IMR-90 (cell line): Measurements from ENCODE around the gene ADGRF4. TPM values are rescaled to one million over a fixed set of nuclear protein-coding genes. Genes with fewer than 3 reads are reported as not detected.

Experiments
- ATAC-seq: fragments of 200-7000 bp; cut with Tn5 transposase; 2 replicates; pipeline ENCODE4 v1.9.1; 2020; ENCODE audit warnings: low read depth, mild to moderate bottlenecking, moderate library complexity
- BruUV-seq: library from RNA; stranded (reverse); fragments of 400-500 nt; replicated peaks from 2 replicates; lab custom pipeline; 2021; lab: Mats Ljungman, UMichigan
- CTCF ChIA-PET: fragments of 300-600 bp; formaldehyde crosslinking; extraction: SDS; loops from one replicate; lab custom pipeline; 2021; ENCODE audit warnings: antibody characterized with exemption; lab: Yijun Ruan, JAX
- POLR2A ChIA-PET: fragments of 300-600 bp; sonication (Branson Sonifier 250); formaldehyde crosslinking; loops from one replicate; lab custom pipeline; 2022; ENCODE audit warnings: antibody characterized with exemption; ENCODE audit not compliant: unreplicated experiment; lab: Charles Lee
- DNase-seq: peaks from one replicate; pipeline ENCODE4 v3.0.0; 2013
- H2AFZ ChIP-seq: replicated peaks from 2 replicates; pipeline ENCODE3; 2013; ENCODE audit warnings: low read length, mild to moderate bottlenecking; ENCODE audit not compliant: poor library complexity
- H2AK5ac ChIP-seq: 2 replicates; pipeline ENCODE4 v1.6.1; 2013; ENCODE audit warnings: low read depth, low read length, inconsistent platforms
- H2AK9ac ChIP-seq: replicated peaks from 2 replicates; pipeline ENCODE3; 2013; ENCODE audit warnings: mild to moderate bottlenecking, low read depth, low read length, moderate library complexity; ENCODE audit not compliant: poor library complexity
- H2BK120ac ChIP-seq: 2 replicates; pipeline ENCODE4 v1.6.1; 2013; ENCODE audit warnings: low read depth, low read length, inconsistent platforms
- H2BK15ac ChIP-seq: 3 replicates; pipeline ENCODE4 v1.6.1; 2013; ENCODE audit warnings: low read depth, low read length, inconsistent platforms
- H2BK20ac ChIP-seq: 2 replicates; pipeline ENCODE4 v1.6.1; 2013; ENCODE audit warnings: low read depth, mild to moderate bottlenecking, inconsistent platforms, low read length, moderate library complexity
- H2BK5ac ChIP-seq: 2 replicates; pipeline ENCODE4 v1.6.1; 2013; ENCODE audit warnings: mild to moderate bottlenecking, low read depth, low read length, inconsistent platforms; ENCODE audit not compliant: poor library complexity, severe bottlenecking
- H3K14ac ChIP-seq: replicated peaks from 2 replicates; pipeline ENCODE4 v1.6.1; 2013; ENCODE audit warnings: low read depth, low read length, inconsistent platforms
- H3K18ac ChIP-seq: 2 replicates; pipeline ENCODE4 v1.6.1; 2013; ENCODE audit warnings: low read depth, low read length, control low read depth
- H3K23ac ChIP-seq: 2 replicates; pipeline ENCODE4 v1.6.1; 2013; ENCODE audit warnings: low read depth, low read length, inconsistent platforms
- H3K27ac ChIP-seq: 2 replicates; pipeline ENCODE4 v1.5.1; 2013; ENCODE audit warnings: mild to moderate bottlenecking, control low read depth, low read length; ENCODE audit not compliant: insufficient read depth
- H3K27me3 ChIP-seq: 2 replicates; pipeline ENCODE4 v1.6.1; 2013; ENCODE audit warnings: low read length; ENCODE audit not compliant: control insufficient read depth, insufficient read depth
- H3K36me3 ChIP-seq: 2 replicates; pipeline ENCODE4 v1.6.1; 2013; ENCODE audit warnings: low read length, mixed read lengths; ENCODE audit not compliant: control insufficient read depth, insufficient read depth
- H3K4ac ChIP-seq: 2 replicates; pipeline ENCODE4 v1.6.1; 2013; ENCODE audit warnings: low read depth, low read length, inconsistent platforms
- H3K4me1 ChIP-seq: 2 replicates; pipeline ENCODE4 v1.6.1; 2013; ENCODE audit warnings: low read length, mixed read lengths; ENCODE audit not compliant: control insufficient read depth, insufficient read depth
- H3K4me2 ChIP-seq: 2 replicates; pipeline ENCODE4 v1.6.1; 2013; ENCODE audit warnings: low read depth, mild to moderate bottlenecking, control low read depth, low read length, moderate library complexity
- H3K4me3 ChIP-seq: 2 replicates; pipeline ENCODE4 v1.5.1; 2013; ENCODE audit warnings: low read depth, mild to moderate bottlenecking, control low read depth, low read length, moderate library complexity; ENCODE audit not compliant: insufficient read depth
- H3K56ac ChIP-seq: 2 replicates; pipeline ENCODE4 v1.6.1; 2013; ENCODE audit warnings: low read length, inconsistent platforms; ENCODE audit not compliant: insufficient read depth; ENCODE audit errors: extremely low read depth
- H3K79me1 ChIP-seq, 2 experiments: 2 replicates each; pipeline ENCODE4 v1.6.1; 2013; ENCODE audit warnings: low read length in 2 of 2, inconsistent platforms in 1 of 2, low read depth in 1 of 2
- H3K9ac ChIP-seq: 2 replicates; pipeline ENCODE4 v1.6.1; 2013; ENCODE audit warnings: low read depth, low read length, control low read depth
- H3K9me1 ChIP-seq: 2 replicates; pipeline ENCODE4 v1.6.1; 2013; ENCODE audit warnings: low read length, inconsistent platforms; ENCODE audit not compliant: insufficient read depth
- H3K9me3 ChIP-seq: 2 replicates; pipeline ENCODE4 v1.6.1; 2013; ENCODE audit warnings: low read length; ENCODE audit not compliant: control insufficient read depth, insufficient read depth
- H4K20me1 ChIP-seq: 2 replicates; pipeline ENCODE4 v1.6.1; 2013; ENCODE audit warnings: low read length, inconsistent platforms; ENCODE audit not compliant: insufficient read depth
- H4K5ac ChIP-seq: 2 replicates; pipeline ENCODE4 v1.6.1; 2013; ENCODE audit warnings: mild to moderate bottlenecking, low read depth, low read length, control low read depth
- H4K8ac ChIP-seq, 2 experiments: 2 replicates each; pipeline ENCODE4 v1.6.1; 2013; ENCODE audit warnings: low read depth in 2 of 2, low read length in 2 of 2, control low read depth in 1 of 2, inconsistent platforms in 1 of 2
- H4K91ac ChIP-seq: 2 replicates; pipeline ENCODE4 v1.6.1; 2013; ENCODE audit warnings: low read depth, low read length, inconsistent platforms; ENCODE audit not compliant: insufficient read depth
- BHLHE40 ChIP-seq: fragments of 150-350 bp; IDR thresholded peaks from 2 replicates; pipeline ENCODE4 v1.6.1; 2016; ENCODE audit warnings: mild to moderate bottlenecking, low read depth, low read length
- CEBPB ChIP-seq: IDR thresholded peaks from 2 replicates; pipeline ENCODE4 v1.6.1; 2012; ENCODE audit warnings: low read depth, low read length, improper control_type of control experiment
- FOS ChIP-seq: fragments of 150-350 bp; IDR thresholded peaks from 2 replicates; pipeline ENCODE4 v1.6.1; 2016; ENCODE audit warnings: low read depth, low read length
- MAZ ChIP-seq: IDR thresholded peaks from 2 replicates; pipeline ENCODE4 v1.6.1; 2012; ENCODE audit warnings: low read depth, mild to moderate bottlenecking, low read length, improper control_type of control experiment, moderate library complexity, borderline replicate concordance
- NFE2L2 ChIP-seq: fragments of 150-350 bp; IDR thresholded peaks from 2 replicates; pipeline ENCODE4 v1.6.1; 2016; ENCODE audit warnings: low read depth, mild to moderate bottlenecking, low read length
- RAD21 ChIP-seq: IDR thresholded peaks from 2 replicates; pipeline ENCODE4 v1.6.1; 2012; ENCODE audit warnings: low read length, improper control_type of control experiment
- RCOR1 ChIP-seq: IDR thresholded peaks from 2 replicates; pipeline ENCODE4 v1.6.1; 2012; ENCODE audit warnings: mild to moderate bottlenecking, low read length, improper control_type of control experiment; ENCODE audit not compliant: insufficient replicate concordance
- WGBS, 2 experiments: methylation state at CpG; one replicate each; pipeline versions ENCODE4 v1.1.5 to v1.1.7; 2013; ENCODE audit warnings: missing lambda C conversion rate in 2 of 2; ENCODE audit not compliant: insufficient read length in 1 of 2; ENCODE audit errors: extremely low coverage in 2 of 2; 5-methylcytosine and 5-hydroxymethylcytosine counted together
- dilution Hi-C: fragments of 300-500 bp; cut with HindIII; formaldehyde crosslinking; loops from one replicate; pipeline ENCODE4 v1.14.3; 2018; ENCODE audit warnings: low sequenced_read_pairs; ENCODE audit not compliant: unreplicated experiment
- in situ Hi-C: fragments of 300-500 bp; cut with MboI; formaldehyde crosslinking; loops from 3 replicates; pipeline ENCODE4 v1.14.3; 2019; ENCODE audit warnings: low sequenced_read_pairs, inconsistent platforms, mixed read lengths
- intact Hi-C: fragments of 100-400 bp; cut with micrococcal nuclease; formaldehyde crosslinking; loops from 2 replicates; pipeline ENCODE4 v1.10.0; 2022
- polyA plus RNA-seq, 3 experiments: library from polyadenylated mRNA; depleted of rRNA; stranded (reverse); fragments of >200 nt; gene quantifications; 2 replicates each; pipeline ENCODE4 v1.2.3, GENCODE V29; 2012; ENCODE audit warnings: low replicate concordance in 1 of 3
- total RNA-seq: library from RNA; depleted of rRNA; stranded (reverse); fragments of >200 nt; gene quantifications from 2 replicates; pipeline ENCODE4 v1.2.3, GENCODE V29; 2012
- TF ChIP-seq, protein P1 (sequence below): fragments of 150-350 bp; IDR thresholded peaks from 2 replicates; pipeline ENCODE4 v1.6.1; 2016; ENCODE audit warnings: low read depth, mild to moderate bottlenecking, low read length, moderate library complexity, borderline replicate concordance
- TF ChIP-seq, protein P2 (sequence below): conservative IDR thresholded peaks from 2 replicates; pipeline ENCODE4 v1.5.1; 2012; ENCODE audit warnings: mild to moderate bottlenecking, low read depth, low read length, improper control_type of control experiment

The ADGRF4 gene
- total and polyA plus RNA-seq, 2 of the 4 experiments (the other 2 are of a cell fraction), result under 0.01 to 0.02 TPM

DNA sequence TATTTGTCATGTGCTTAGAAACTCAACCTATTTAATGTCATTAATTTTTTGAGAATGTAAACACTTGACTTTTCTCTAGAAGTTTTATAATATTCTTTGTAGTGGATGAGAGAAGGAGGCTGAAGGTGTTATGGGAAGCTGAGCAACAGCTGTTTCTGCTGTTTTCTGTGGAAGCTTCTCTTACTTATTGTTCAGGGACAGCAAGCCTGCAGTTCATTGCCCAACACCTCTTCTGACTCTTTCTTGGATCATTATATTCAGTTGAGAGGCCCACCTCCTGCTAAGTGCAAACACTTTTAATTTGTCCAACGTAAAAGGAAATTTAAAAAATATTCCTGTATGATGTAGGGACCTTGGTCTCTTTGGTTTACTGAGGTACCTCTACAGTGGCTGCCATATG is 12.0 kb upstream of the ADGRF4 start:
- TF ChIP-seq RCOR1 (no peak), MAZ (no peak), FOS (no peak), RAD21 (no peak), CEBPB (no peak), BHLHE40 (no peak), NFE2L2 (no peak)
- TF ChIP-seq, protein P1, sequence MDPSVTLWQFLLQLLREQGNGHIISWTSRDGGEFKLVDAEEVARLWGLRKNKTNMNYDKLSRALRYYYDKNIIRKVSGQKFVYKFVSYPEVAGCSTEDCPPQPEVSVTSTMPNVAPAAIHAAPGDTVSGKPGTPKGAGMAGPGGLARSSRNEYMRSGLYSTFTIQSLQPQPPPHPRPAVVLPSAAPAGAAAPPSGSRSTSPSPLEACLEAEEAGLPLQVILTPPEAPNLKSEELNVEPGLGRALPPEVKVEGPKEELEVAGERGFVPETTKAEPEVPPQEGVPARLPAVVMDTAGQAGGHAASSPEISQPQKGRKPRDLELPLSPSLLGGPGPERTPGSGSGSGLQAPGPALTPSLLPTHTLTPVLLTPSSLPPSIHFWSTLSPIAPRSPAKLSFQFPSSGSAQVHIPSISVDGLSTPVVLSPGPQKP, result no peak
- TF ChIP-seq, protein P2, sequence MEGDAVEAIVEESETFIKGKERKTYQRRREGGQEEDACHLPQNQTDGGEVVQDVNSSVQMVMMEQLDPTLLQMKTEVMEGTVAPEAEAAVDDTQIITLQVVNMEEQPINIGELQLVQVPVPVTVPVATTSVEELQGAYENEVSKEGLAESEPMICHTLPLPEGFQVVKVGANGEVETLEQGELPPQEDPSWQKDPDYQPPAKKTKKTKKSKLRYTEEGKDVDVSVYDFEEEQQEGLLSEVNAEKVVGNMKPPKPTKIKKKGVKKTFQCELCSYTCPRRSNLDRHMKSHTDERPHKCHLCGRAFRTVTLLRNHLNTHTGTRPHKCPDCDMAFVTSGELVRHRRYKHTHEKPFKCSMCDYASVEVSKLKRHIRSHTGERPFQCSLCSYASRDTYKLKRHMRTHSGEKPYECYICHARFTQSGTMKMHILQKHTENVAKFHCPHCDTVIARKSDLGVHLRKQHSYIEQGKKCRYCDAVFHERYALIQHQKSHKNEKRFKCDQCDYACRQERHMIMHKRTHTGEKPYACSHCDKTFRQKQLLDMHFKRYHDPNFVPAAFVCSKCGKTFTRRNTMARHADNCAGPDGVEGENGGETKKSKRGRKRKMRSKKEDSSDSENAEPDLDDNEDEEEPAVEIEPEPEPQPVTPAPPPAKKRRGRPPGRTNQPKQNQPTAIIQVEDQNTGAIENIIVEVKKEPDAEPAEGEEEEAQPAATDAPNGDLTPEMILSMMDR, result no peak
- Histone ChIP-seq H3K4me3 (no peak overlapping the region), H3K18ac (no peak overlapping the region), H2BK5ac (no peak overlapping the region), H2AFZ (no peak overlapping the region), H3K9me3 (no peaks in the 10 kb centered on the region), H4K91ac (no peak overlapping the region), H3K27ac (no peak overlapping the region), H3K9me1 (no peaks in the 10 kb centered on the region), H3K9ac (no peak overlapping the region), H2BK120ac (no peak overlapping the region), H3K4me1 (no peaks in the 10 kb centered on the region), H4K20me1 (no peaks in the 10 kb centered on the region), H3K79me1 (no peaks in the 10 kb centered on the region), H4K8ac (no peak overlapping the region), H4K5ac (no peak overlapping the region), H2AK9ac (no peak overlapping the region), H3K23ac (no peak overlapping the region), H3K14ac (no peak overlapping the region), H3K27me3 (no peaks in the 10 kb centered on the region), H2AK5ac (no peak overlapping the region), H3K4ac (no peak overlapping the region), H2BK15ac (no peak overlapping the region), H2BK20ac (no peak overlapping the region), H3K36me3 (no peaks in the 10 kb centered on the region), H3K56ac (no peak overlapping the region), H3K4me2 (no peak overlapping the region)
- ChIA-PET CTCF (no interaction called here), POLR2A (no interaction called here)
- ATAC-seq (no peak), DNase-seq (no peak)
- dilution Hi-C loops (no loop called here), in situ Hi-C loops (no loop called here), intact Hi-C loops (no loop called here)
- no CpG with 5 or more reads among the region's 1 CpG for WGBS, 2 experiments
- no TSS peak for BruUV-seq
